AG10803 (cell line): ENCODE measurements around the gene RPL39.
"Not testable (repeated sequence)": the region's sequence is repeated elsewhere in the genome, so short reads cannot be mapped to it uniquely, and the experiment has no call there.

Experiments
- DNase-seq: peaks from one replicate; pipeline ENCODE4 v3.0.0; 2010; ENCODE audit warnings: low read depth
- H3K4me3 ChIP-seq: 2 replicates; pipeline ENCODE4 v1.5.1; 2011; ENCODE audit warnings: mild to moderate bottlenecking, low read length, control low read depth
- CTCF ChIP-seq: conservative IDR thresholded peaks from 2 replicates; pipeline ENCODE4 v1.5.1; 2011; ENCODE audit warnings: mild to moderate bottlenecking, low read length, control low read depth, inconsistent platforms

RPL39 gene

GRCh38 chrX:119791437-119792231, at the start of gene RPL39:
RPL39 (minus strand) TSS chrX:119791630; CDS start chrX:119791576, 54 bp downstream.
- no peak for TF ChIP-seq CTCF
- peak; percentile 86 for DNase-seq

GRCh38 chrX:119833905-119834304, 42.5 kb upstream of the RPL39 start:
- DNase-seq, result no peak
- TF ChIP-seq CTCF, result no peak
- H3K4me3 ChIP-seq, result no peak overlapping the region

More at GRCh38 chrX:119791437-119792231, at the start of gene RPL39:
- peak within 1 kb of the TSS; percentile 76 for H3K4me3 ChIP-seq

- no peak for TF ChIP-seq CTCF
- DNase-seq, result no peak
- H3K4me3 ChIP-seq, result no peak overlapping the region
Measured at GRCh38 chrX:119828446-119828845, 37.0 kb upstream of the RPL39 start.

GRCh38 chrX:119826399-119826959, 35.0 kb upstream of the RPL39 start:
- H3K4me3 ChIP-seq, result no peak overlapping the region
- TF ChIP-seq CTCF, result no peak
- DNase-seq, result peak; percentile 58

GRCh38 chrX:119824221-119824620, 32.8 kb upstream of the RPL39 start:
- not testable (repeated sequence) for DNase-seq, H3K4me3 ChIP-seq

GRCh38 chrX:119821703-119822102, 30.3 kb upstream of the RPL39 start:
- not testable (repeated sequence) for H3K4me3 ChIP-seq
- DNase-seq, result peak; percentile 70

GRCh38 chrX:119817130-119817690, 25.8 kb upstream of the RPL39 start:
- peak; percentile 80 for DNase-seq
- no peak for TF ChIP-seq CTCF
- H3K4me3 ChIP-seq, result no peak overlapping the region

GRCh38 chrX:119816300-119816699, 24.9 kb upstream of the RPL39 start:
- no peak overlapping the region for H3K4me3 ChIP-seq
- no peak for TF ChIP-seq CTCF
- DNase-seq, result no peak
